Astrocyte of the cerebellum (primary cell): ENCODE data around the gene LMTK2.

Source experiments
- DNase-seq: peaks from one replicate; pipeline ENCODE4 v3.0.0-alpha.2; 2011; ENCODE audit warnings: low read depth
- H3K4me3 ChIP-seq: 2 replicates; pipeline ENCODE4 v1.5.1; 2011; ENCODE audit warnings: mild to moderate bottlenecking, low read depth, low read length, moderate library complexity
- CTCF ChIP-seq: IDR thresholded peaks from 2 replicates; pipeline ENCODE4 v1.5.1; 2012; ENCODE audit warnings: low read length, low read depth, moderate library complexity, mild to moderate bottlenecking; ENCODE audit errors: missing control alignments
- in situ Hi-C: cut with HindIII; loops from 2 replicates; pipeline ENCODE4 v1.10.0; 2017; ENCODE audit warnings: low sequenced_read_pairs

Gene LMTK2

GRCh38 chr7:98157761-98158160 lies 51.1 kb downstream of the LMTK2 start:
- TF ChIP-seq CTCF, result no peak
- in situ Hi-C loops, result no loop called here
- no peak overlapping the region for H3K4me3 ChIP-seq
- no peak for DNase-seq

GRCh38 chr7:98162758-98163157 lies 56.1 kb downstream of the LMTK2 start:
- no peak for DNase-seq
- TF ChIP-seq CTCF, result no peak
- H3K4me3 ChIP-seq, result no peak overlapping the region
- in situ Hi-C loops, result loop anchor here (5.0 kb wide), 1 partner anchor 140 kb away; no protein-coding TSS in a partner anchor

GRCh38 chr7:98163269-98163668 lies 56.6 kb downstream of the LMTK2 start:
- TF ChIP-seq CTCF, result no peak
- H3K4me3 ChIP-seq, result no peak overlapping the region
- no peak for DNase-seq
- in situ Hi-C loops, result loop anchor here (5.0 kb wide), 1 partner anchor 141 kb away; no protein-coding TSS in a partner anchor

- no peak for TF ChIP-seq CTCF
- no peak overlapping the region for H3K4me3 ChIP-seq
- DNase-seq, result no peak
- in situ Hi-C loops, result loop anchor here (5.0 kb wide), 1 partner anchor 142 kb away; no protein-coding TSS in a partner anchor
Observed at GRCh38 chr7:98163704-98164494, 57.2 kb downstream of the LMTK2 start.

- in situ Hi-C loops, result no loop called here
- H3K4me3 ChIP-seq, result no peak overlapping the region
- no peak for DNase-seq
- peak; percentile 83 for TF ChIP-seq CTCF
Observed at GRCh38 chr7:98165827-98166667, 59.4 kb downstream of the LMTK2 start.

- in situ Hi-C loops, result no loop called here
- TF ChIP-seq CTCF, result no peak
- H3K4me3 ChIP-seq, result no peak overlapping the region
- DNase-seq, result no peak
Observed at GRCh38 chr7:98166668-98166970, 60.0 kb downstream of the LMTK2 start.
